Right hindlimb (tissue), 1 donor: ENCODE results near the gene UBE2G2.

Experiments used
- DNase-seq: peaks from one replicate; pipeline ENCODE4 v3.0.0-alpha.2; 2018

Gene UBE2G2

DNA sequence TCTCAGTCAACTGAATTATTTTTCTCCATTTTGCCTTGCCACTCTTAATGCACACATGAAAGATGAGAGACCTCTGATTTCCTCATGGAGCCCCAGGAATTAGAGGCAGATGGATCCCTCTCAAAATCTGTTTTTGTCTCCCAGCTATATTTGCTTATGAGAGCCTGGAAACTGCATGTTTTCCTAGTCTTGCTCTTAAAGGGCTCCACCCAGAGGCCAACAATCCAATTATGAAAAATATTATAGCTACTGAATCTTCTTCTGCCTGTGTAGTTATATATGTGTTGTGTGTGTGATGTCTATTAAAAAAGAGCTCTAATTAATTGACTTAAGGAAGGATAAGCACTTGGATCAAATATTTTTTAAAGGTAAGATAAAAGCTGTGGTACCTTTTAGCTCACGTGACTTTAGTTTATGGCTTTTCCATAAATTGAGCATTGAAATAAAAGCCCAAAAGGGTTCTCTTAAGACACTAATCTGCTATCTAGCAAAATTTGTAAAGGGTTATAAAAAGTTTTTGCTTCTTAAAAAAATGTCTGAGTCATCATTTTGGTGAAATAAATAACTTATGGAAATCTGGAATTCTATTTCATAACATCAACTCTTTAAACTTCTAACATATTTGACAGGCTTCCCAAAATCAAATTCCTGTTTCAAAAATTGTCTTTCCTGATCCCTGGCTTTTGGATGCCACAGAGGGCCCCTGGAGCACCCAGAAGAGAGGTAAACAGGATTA, 59.0 kb downstream of the UBE2G2 start:
- no peak for DNase-seq

DNA sequence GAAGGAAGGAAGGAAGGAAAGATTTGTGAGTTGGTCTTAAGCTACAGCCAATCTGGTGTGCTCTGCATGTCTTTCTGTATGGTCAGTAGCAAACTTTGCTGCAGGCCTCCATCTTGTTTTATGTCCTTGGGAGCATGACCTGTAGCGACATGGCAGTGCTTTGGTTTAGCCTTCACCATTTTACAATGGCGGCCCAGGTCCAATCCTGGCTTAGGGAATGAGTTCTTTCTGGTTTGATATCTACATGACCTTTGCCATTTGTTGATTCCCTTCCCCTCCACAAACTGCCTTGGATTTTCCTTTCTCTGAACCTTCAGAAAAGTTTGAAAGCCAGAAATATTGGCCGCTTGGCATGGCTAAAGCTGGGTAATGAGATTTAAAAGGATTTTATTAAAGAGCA, 59.7 kb downstream of the UBE2G2 start:
- DNase-seq = no peak

DNA sequence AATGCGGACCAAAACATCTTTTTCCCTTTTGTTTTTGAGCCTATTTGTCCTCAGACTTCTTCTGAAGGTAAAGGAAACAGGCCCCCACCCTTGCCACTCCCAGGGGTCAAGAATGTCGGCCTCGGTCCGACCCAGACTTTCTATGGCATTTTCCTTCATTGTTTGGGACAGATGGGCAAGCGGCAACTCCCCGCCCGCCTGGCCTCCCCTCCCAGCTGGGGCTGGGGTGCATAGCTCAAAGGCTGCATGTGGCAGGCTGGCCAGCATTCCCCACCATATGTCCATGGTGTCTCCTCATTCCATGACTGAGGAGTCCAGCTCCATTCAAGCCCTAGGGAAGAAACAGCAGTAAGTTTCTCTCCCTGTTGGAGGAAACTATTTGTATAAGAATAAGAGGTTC, 60.9 kb downstream of the UBE2G2 start:
- no peak for DNase-seq

DNA sequence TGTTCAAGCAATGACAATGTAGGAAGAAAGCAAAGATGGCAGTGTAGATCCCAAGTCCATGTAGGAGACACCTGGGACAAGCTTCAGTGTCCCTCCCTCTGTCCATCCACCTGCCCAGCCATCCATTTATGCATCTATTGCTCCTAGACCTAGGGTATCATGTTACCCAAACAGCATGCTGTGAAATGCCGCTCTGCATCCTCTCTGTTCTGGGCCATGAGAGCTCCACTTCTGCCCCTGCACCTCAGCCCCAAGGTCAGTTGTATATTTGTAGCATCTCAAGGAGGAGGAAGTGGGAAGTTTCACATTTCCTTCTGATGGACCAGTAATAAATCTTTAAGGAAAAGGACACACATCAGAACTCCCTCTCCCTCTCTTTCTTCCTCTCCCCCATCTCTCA, 62.3 kb downstream of the UBE2G2 start:
- DNase-seq = no peak

DNA sequence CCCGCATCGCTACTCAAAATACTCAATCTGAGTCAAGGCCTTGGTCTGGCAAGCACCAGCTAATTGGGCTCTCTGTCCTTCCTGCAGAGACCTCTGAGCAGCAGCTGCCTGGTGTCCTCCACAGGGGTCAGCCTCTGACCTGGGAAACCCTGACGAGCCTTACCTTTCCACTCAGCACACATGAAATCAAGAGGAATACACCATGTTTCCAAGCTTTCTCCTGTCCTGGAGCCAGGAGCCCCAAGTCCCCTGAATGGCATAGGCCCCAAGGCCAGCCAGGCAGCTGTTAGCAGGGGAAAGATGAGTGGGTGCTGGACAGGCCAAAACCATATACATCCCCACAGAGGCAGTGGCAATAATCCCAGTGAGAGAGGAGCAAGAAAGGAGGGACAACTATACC, 63.0 kb downstream of the UBE2G2 start:
- no peak for DNase-seq

DNA sequence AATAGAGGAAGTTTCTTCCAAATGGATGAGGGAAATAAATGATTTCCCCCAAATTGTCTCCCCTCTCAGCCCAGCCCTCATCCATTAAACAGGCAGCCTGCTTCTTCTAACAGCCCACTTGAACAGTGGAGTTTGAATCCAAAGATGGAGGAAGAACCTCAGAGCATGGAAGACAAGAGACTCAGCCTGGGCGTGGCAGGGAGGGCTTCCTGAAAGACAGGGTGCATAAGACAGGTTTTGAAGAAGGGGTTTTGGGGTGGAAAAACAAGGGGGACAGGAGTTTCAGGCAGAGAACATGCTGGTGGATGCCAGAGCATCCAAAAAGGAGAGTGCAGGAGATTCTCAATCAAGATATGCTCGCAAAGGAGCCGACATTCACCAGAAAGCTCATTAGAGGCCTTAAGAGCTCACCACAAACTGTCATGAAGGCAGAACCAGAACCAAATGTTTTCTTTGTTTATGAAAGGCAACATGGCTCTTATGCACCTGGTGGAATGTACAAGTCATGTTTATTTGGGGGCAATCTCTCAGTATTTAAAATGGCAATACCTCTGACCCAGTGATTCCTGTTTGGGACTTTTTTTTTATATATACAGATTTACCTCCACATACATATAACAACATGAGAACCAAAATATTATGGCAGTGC, 63.8 kb downstream of the UBE2G2 start:
- no peak for DNase-seq

DNA sequence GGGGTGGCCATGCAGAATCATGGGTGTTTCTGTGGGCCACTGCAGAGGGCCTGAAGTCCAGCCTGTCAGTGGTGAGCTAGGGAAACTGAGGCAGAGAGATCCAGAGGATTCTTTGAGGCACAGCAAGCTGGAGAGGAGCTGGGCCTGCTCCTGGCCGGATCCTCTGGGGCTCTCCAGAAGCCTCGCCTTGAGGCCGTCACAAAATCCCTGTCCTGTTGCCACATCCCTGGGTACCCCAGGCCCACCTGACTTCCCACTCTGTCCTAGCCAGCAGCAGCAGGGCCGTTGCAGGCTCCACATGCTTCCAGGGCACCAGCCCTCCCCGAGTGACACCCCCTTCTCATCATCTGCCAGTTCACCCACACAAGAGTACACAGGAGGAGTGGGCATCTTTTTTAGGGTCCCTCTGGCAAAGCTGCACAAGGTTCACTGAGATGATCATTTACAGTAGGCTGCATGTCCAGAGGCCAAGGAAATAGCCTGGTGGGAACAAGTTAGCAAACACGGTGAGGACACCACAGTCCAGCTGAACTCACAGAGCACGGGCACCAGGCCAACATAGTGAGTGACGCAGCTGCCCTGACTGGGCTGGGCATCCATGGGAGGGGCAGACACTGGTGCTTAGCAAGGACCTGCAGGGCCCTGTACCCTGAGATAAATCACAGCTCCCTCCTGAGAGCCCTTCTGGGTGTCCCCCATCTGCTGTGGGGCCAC, 65.2 kb downstream of the UBE2G2 start:
- no peak for DNase-seq

DNA sequence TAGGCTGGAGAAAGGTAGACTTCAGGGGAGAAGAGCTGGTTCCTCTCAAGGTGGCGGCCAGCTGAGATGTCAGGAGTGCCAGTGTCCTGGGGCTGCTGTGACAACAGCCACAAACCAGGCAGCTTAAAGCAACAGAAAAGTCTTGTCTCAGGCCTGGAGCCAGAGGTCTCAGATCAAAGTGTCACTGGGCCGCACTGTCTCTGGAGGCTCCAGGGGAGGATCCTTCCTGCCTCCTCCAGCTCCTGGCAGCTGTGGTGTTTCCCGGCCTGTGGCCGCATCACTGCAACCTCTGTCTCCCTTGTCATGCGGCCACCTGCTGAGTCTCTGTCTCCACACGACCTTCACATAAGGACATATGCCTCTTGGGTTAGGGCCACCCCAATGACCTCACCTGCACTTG, 65.8 kb downstream of the UBE2G2 start:
- no peak for DNase-seq

DNA sequence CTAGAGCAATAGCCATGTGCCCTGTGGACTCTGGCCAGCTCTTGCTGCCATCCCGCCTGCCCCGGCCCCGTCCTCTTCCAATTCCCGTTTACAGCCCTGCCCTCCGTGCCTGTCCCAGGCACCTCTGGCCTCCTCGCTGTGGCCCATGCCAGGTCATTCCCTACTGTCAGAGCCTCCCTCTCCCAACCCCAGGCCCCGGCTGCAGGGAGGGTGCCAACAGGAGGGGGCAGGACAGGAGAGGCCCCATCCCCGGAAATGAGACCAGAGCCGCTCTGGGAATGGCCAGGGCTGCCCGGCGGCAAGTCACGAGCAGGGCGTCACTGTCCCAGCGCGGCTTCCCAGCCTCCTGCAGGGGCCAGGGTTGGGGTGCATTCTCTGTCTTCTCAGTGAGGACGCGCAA, 66.8 kb downstream of the UBE2G2 start:
- no peak for DNase-seq

DNA sequence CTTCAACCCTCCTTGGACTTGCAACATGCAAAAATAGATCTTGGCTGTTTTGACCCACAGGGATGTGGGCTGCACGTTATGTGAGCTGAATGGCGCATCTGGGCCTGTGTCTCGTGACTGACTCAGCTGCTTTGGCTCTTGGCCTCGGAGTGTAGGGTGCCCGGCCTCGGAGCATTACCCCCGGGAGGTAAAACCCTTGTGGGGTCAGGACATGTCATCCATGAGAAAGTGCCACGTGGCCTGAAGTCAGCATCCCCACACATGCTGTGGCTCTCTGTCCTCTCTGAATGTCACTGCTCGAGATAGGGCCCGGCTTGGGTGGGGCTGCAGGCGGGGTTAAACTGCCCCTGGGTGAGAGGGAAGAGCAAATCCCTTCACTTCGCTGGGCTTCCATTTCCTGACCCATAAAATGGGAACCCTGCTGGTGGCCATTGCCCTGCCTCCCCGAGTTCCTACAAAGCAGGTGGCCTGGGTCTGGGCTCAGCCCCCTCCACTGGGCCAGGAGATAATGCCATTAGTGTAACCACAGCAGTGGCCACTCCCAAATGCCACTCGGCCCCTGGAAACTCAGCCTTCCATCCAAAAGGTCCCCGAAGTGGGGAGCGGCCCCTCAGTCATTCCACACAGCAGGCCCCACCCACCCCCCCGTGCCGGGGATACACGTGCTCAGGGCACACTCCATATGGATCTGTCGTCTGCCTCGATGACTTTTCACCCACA, 67.4 kb downstream of the UBE2G2 start:
- DNase-seq = no peak

DNA sequence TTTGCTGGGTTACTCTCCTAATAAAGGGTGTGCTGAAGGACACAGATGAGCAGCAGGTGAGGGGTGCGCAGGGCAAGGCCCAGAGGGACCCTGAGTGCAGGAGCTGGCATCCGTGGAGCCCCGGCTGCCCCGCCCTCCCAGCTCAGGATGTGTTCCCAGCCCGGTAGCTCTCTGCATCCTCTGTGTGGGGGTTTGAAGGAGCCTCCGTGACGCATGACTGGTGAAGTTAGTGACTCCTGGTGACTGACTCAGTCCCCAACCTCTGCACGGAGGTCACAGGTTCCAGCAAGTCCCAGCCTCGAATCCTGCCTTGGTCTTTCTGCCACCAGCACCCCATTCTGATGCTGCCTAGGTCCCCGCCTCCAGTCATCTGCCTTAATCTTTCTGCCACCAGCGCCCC, 68.7 kb downstream of the UBE2G2 start:
- DNase-seq = no peak

DNA sequence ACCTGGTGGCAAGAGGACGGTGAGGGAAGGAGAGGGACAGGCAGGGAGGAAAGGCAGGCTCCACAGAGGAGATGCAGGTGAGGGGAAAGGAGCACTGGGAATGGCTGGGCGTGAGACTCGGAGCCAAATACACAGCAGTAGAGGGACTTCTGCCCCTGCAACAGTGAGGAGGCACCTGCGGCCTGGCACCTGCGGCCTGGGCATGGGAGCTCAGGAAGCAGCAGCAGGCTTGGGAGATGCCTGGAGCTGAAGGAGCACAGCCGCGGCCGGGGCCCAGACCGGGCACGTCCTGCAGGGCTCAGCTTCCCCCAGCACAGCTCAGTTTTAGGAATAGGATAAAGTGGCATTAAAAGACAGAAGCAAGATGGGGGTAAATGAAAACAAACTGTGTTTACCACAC, 69.4 kb downstream of the UBE2G2 start:
- no peak for DNase-seq

DNA sequence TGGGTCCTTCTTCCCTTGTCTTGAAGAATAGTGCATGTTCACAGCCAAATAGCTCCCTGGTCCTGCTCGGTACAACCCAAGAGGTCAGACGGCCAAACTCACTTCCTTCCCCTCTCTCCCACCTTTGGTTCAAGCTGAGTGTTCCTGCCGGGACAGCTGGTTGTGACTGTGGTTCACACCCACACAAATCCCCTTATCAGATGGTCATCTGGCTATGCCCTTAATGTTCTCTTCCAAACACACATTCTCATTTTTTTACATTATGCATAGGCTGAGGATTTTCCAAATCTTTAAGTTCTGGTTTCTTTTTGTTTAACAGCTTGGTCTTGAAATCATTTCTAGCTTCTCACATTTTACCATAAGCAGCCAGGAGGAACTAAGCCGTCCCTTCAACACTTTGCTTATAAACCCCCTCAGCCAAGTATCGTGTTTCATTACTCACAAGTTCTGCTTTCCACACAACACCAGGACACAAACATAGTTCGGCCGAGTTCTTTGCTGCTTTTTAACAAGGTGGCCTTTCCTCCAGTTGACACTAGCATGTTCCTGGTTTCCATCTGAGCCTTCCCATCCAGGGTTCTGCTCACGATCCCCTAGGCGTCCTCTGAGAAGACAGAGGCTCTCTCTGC, 70.6 kb downstream of the UBE2G2 start:
- DNase-seq = no peak

DNA sequence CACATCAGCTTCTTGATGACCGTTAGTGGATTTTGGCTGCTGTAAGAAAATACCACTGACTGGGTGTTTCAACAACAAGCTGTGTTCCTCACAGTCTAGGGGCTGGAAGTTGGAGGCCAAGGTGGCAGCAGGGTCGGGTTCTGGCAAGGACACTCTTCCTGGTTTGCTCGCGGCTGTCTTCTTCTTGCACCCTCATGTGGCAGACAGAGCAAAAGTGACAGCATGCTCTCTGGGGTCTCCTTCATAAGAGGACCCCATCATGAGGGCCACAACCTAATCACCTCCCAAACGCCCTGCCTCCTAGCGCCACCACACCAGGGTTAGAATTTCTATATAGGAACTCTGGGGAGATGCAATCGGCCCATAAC, 71.6 kb downstream of the UBE2G2 start:
- DNase-seq = no peak

DNA sequence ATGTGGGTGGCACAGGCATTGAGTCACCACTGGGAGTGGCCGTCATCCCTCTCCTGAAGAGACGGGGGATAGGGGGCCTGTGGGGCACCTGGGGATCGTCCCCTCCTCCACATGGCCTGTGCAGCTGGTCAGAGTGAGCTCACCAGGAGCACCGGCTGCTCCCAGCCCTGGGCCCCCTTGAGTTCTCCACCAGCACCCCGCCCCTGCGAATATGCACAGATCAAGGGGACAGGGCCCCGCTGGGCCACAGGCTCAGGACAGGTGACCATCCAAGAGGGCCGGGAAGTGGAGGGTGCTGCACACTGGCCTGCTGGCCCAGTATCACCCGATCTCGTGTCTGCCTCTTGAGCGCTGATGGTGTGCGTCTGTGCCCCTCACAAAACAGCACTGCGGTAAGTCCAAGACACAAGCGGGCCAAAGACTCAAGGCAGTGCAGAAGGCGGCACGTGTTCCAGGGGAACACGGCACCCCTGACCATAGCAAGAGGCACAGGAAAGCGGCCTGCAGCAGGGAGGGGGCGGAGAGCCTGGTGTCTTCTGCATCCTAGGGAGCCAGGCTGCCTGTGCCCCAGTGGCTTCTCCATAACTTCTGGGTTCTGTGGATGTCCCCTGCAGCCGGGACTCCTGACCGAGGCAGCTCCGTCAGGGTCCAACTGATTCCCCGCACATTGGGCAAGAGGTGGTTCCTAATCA, 72.1 kb downstream of the UBE2G2 start:
- DNase-seq = no peak

DNA sequence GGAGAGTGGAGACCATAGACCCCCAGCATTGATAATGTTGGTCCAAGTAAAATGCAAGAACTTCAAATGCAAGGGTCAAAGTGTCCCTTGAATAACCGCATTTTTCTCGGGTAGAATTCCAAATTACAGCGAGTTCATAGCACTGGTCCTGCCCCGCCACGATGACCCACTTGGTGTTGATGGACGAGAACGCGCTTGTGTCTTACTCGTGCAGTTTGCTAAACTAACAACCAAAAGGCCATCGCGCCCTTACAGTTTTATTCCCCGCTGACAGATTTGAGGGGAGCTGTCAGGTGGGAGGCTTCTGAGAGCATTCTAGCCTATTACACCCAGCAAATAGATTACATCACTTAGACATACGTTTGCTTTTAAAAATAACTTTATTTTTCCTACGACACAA, 72.9 kb downstream of the UBE2G2 start:
- DNase-seq = no peak

DNA sequence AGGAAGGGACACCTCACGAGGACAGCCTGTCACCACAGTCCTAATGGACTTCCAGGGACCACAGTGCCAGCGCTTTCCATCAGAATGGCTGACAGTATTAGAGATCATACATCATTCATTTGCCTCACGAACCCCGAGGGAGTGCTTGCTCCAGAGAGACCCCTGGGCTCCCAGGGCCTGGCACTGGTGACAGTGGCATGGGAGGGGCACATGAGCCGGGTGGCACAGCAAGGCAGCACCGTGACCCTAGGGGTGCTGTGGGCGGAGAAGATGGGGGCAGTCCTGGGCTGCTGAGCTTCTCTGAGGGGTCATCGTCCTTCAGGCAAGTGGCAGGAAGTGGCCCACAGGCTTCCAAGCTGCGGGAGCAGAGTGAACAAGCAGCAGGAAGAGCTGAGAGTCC, 73.9 kb downstream of the UBE2G2 start:
- no peak for DNase-seq

DNA sequence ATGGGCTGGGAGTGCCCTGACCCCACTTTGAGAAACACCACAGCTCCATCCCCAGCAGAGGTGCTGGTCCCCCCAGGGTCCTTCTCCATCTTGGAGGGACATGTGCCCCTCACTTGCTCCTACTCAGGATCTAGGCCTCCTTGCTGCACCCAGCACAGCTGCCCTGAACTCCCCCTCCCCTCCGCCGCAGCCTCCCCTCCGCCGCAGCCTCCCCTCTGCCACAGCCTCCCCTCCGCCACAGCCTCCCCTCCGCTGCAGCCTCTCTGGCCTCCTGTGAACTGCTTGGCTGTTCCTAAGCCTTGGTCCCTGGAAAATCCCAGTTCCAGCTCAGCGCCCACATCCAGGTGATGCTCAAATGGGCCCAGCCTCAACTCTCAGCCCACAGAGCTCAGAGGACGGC, 74.3 kb downstream of the UBE2G2 start:
- DNase-seq = no peak

DNA sequence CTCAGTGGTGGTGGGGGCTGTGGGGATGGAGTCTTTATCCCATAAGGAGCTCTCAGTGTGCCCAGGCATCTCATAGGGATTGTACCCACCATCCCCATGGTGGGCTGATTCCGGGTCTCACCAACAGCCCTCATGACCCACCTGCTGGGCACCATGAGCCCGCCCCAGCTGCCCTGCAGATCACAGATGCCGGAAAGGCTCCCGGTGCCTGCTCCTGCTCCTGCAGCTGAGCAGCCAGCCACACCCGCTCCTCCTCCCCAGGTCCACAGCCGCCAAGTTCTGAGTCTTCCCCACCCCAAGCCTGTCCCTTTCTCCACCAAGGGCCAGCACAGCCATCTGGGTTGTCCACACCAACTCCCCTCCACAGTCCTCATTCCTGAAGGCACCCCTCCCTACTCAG, 74.8 kb downstream of the UBE2G2 start:
- no peak for DNase-seq

DNA sequence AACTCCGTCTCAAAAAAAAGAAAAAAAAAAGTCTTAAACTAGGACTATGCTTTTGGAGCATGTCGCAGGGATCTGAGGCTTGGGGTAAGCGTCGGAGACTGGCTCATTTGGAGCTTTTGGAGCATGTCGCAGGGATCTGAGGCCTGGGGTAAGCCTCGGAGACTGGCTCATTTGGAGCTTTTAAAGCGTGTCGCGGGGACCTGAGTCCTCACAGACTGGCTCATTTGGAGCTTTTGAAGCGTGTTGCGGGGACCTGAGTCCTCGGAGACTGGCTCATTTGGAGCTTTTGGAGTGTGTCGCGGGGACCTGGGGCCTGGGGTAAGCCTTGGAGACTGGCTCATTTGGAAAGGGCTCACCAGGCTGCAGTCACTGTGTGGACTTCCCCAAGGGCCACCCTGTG, 76.7 kb downstream of the UBE2G2 start:
- DNase-seq = no peak

DNA sequence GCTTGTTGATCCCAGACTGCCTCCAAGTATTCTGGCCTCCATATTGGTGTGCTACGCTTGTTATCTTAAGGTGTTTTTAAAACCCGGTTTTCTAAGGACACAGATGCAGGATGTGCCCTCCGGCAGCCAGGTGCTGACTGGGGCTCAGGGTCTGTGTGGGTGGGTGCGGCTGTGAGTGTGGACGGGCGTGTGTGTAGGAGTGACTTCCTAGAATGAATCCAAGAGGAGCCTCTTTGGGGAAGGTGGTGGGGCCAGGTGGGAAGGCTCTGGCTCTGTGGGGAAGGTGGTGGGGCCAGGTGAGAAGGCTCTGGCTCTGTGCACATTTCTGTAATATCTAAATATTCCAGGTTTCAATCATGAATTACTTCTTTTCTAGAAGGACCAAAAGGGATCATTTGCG, 77.4 kb downstream of the UBE2G2 start:
- no peak for DNase-seq
